ENCODE results near the gene KRTAP12-1.

KRTAP12-1 gene

DNA sequence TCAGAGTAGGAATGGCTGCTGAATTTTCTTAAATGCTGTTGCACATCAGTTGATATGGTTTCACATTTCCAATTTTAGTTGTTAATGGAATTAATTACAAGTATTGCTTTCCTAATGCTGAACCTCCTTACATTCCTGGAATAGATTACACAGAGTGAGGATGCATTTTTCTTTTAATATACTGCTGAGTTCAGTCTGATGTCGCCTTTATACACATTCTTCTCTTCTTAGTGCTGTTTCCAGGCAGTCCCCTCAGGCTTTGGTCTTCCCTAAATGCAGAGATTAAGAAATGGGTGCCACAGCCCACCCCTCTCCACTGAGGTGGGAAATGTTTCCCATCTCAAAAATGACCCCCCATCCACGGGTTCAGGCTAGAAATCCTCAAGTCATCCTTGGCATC, 36.1 kb upstream of the KRTAP12-1 start:
- H3K36me3 Mint-ChIP-seq (ENCODE audit: low read depth), result peaks cover 3% of the 10 kb centered on the region
- peaks cover 88% of the 10 kb centered on the region for H3K27me3 Mint-ChIP-seq (ENCODE audit: low read depth)
- no peaks in the 10 kb centered on the region for H3K9me3 Mint-ChIP-seq
- H3K4me3 Mint-ChIP-seq, result no peak overlapping the region
- H3K27ac Mint-ChIP-seq, result no peak overlapping the region
- H3K4me1 Mint-ChIP-seq (ENCODE audit: low read depth), result peaks cover 10% of the 10 kb centered on the region

DNA sequence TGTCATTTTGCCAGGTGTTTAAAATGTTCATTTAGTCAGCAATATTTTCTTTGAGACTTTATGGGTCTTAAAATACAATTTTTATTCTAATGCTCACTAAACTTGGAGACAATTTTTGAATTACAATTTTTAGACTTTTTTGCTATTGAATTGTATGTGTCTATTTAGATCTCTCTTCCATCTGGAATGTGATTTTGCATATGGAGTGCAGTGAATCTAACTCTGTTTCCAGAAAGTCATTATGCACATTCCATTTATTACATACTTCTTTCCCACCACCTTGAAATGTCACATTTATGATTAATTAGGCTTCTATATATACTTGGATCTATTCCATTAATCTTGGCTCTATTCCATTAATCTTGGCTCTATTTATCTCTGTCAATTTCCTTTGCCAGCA, 35.0 kb upstream of the KRTAP12-1 start:
- no peak overlapping the region for H3K4me3 Mint-ChIP-seq
- H3K27ac Mint-ChIP-seq, result no peak overlapping the region
- no peaks in the 10 kb centered on the region for H3K9me3 Mint-ChIP-seq
- H3K36me3 Mint-ChIP-seq (ENCODE audit: low read depth), result peaks cover 3% of the 10 kb centered on the region
- peaks cover 6% of the 10 kb centered on the region for H3K4me1 Mint-ChIP-seq (ENCODE audit: low read depth)
- peaks cover 89% of the 10 kb centered on the region for H3K27me3 Mint-ChIP-seq (ENCODE audit: low read depth)

DNA sequence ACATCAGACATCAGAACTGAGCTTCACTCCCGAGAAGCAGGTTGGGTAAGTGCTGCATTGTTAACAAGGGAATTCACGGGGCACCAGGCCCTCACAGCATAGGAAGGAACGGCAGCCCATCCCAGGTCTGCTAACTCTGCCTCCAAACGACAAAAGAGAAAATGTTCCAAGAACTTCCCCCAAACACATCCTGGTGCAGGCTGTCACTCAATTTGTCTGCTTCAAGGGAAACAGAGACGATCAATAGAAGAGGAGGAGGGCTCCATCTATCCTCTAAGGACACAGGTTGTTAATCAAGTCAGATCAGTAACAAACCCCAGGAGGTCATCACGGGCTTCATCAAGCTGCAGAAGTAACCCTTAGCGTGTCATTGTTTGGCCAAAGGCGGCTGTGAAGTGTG, 32.9 kb upstream of the KRTAP12-1 start:
- Mint-ChIP-seq H3K9me3 (no peaks in the 10 kb centered on the region), H3K27ac (no peak overlapping the region), H3K4me3 (no peak overlapping the region), H3K4me1 (ENCODE audit: low read depth) (peaks cover 11% of the 10 kb centered on the region), H3K27me3 (ENCODE audit: low read depth) (peaks cover 91% of the 10 kb centered on the region), H3K36me3 (ENCODE audit: low read depth) (peaks cover 3% of the 10 kb centered on the region)

DNA sequence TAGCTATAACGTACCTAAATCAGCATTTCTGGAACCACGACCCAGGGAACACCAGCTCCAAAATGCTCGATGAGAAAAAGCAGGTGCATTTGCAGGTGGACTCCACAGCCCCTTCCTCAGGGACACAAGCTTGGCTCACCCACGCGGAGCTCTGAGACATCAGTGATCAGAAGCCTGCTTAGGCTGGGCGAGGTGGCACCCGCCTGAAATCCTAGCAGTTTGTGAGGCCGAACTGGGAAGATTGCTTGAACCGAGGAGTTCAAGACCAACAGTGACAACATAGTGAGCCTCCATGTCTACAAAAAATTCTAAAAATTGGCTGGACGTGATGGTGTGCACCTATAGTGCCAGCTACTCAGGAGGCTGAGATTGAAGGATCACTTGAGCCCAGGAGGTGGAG, 31.9 kb upstream of the KRTAP12-1 start:
- Mint-ChIP-seq H3K27me3 (ENCODE audit: low read depth) (peaks cover 91% of the 10 kb centered on the region), H3K4me3 (no peak overlapping the region)

DNA sequence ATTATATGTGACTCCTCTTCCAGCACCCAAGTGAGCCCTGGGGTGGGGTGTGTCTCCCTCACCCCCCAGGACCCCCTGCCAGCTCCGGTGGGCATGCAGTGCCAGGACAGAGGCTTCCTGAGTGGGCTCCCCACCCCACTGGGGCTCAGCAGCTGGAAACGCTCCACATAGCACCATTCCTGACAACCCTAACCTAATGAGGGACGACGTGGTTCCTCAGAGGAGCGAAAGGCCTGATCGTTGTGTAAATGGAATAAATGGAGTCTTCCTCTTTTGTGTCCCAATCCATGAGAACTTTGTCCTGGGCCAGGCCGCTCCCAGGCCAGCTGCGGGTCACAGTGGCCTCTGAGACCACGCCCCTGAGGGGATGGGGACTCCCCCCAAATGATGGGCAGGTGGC, 31.2 kb upstream of the KRTAP12-1 start:
- peaks cover 16% of the 10 kb centered on the region for H3K4me1 Mint-ChIP-seq (ENCODE audit: low read depth)
- no peaks in the 10 kb centered on the region for H3K9me3 Mint-ChIP-seq
- no peak overlapping the region for H3K4me3 Mint-ChIP-seq
- H3K27me3 Mint-ChIP-seq (ENCODE audit: low read depth), result peaks cover 91% of the 10 kb centered on the region
- H3K27ac Mint-ChIP-seq, result no peak overlapping the region
- peaks cover 3% of the 10 kb centered on the region for H3K36me3 Mint-ChIP-seq (ENCODE audit: low read depth)

More for the DNA sequence above, 31.9 kb upstream of the KRTAP12-1 start:
- H3K27ac Mint-ChIP-seq, result no peak overlapping the region
- no peaks in the 10 kb centered on the region for H3K9me3 Mint-ChIP-seq
- peaks cover 3% of the 10 kb centered on the region for H3K36me3 Mint-ChIP-seq (ENCODE audit: low read depth)
- H3K4me1 Mint-ChIP-seq (ENCODE audit: low read depth), result peaks cover 16% of the 10 kb centered on the region

DNA sequence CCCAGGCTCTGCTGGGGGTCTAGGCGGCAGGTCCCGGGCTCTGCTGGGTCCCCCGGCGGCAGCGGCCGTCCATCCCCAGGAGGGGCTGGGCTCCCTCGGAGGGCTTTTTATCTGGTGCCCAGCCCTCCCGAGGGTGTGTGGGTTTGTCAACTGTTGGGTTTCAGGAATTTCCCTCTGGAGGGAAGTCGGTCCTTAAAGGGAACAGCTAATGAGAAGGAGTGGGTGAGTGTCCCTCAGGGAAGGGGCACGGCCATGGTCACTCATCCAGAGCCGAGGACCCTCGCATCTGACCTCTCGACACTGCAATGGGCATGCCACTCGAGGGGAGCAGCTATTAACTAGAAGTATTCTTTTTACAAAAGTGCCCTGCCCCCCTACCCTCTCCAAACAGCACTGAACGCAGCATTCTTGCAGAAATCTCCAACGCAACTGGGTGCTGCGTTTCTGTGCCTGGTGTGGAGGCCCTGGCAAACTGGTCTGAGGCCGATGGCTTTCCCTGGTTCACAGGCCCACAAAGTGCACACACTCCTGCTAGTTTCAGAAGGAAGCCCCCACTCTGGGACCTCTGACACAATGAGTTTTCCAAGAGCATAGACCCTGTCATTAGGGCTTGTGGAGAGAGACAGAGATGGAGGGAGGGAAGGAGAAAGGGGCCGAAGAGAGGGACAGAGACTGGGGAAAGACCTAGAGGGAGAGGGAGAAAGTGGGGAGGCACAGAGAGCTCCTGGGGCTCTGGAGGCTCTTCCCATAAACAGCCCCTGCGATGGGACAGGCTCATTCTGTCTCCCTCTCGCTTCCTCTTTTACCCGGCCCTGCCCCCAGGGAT, 30.5 kb upstream of the KRTAP12-1 start:
- H3K27ac Mint-ChIP-seq, result no peak overlapping the region
- peaks cover 16% of the 10 kb centered on the region for H3K4me1 Mint-ChIP-seq (ENCODE audit: low read depth)
- H3K4me3 Mint-ChIP-seq, result no peak overlapping the region
- peaks cover 3% of the 10 kb centered on the region for H3K36me3 Mint-ChIP-seq (ENCODE audit: low read depth)
- peaks cover 91% of the 10 kb centered on the region for H3K27me3 Mint-ChIP-seq (ENCODE audit: low read depth)
- no peaks in the 10 kb centered on the region for H3K9me3 Mint-ChIP-seq

DNA sequence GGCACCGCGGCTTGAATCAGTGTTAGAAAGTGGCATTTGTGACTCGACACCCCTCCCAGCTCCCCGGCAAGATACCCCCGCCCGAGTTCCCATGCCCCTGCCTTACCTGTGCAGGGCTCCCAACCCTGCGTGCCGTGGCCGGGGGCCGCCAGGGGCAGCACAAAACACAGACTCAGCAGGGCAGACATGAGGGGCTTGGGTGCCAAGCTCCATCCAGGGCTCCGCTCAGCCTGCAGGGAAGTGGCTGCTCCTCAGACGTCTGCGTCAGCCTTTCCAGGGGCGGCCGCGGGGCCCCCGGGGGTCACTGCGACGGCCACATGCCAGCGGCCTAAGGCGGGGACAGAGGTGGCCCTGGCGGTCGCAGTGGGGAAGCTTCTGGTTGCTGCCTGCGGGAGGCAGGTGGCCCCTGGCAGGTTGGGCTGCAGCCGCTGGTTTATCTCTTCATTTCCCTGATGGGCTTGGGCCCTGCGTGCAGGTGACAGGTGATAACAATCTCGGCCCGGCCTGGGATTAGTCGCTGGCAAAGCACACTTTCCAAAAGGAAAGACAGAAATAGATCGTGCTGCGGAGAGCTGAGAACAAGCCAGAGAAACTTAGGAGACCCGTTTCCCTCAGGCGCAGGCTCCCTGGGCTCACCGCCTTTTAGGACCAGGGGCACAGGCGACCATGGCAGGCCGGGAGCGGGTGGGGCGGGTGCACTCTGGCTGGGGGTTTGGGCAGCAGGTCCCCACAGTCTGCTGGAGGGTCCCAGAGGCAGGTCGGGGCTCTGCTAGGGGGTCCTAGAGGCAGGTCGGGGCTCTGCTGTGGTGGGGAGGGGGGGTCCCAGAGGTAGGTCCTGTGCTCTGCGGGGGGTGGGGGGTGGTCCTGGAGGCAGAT, 29.6 kb upstream of the KRTAP12-1 start, which contains the start of gene TSPEAR:
TSS of gene TSPEAR (minus strand) at position 246 of the 876 bp plus-strand sequence. CDS start at position 188, 58 bp downstream.
- Mint-ChIP-seq H3K4me3 (no peak within 1 kb of the TSS), H3K4me1 (ENCODE audit: low read depth) (peaks cover 16% of the 10 kb centered on the region), H3K9me3 (no peaks in the 10 kb centered on the region)

DNA sequence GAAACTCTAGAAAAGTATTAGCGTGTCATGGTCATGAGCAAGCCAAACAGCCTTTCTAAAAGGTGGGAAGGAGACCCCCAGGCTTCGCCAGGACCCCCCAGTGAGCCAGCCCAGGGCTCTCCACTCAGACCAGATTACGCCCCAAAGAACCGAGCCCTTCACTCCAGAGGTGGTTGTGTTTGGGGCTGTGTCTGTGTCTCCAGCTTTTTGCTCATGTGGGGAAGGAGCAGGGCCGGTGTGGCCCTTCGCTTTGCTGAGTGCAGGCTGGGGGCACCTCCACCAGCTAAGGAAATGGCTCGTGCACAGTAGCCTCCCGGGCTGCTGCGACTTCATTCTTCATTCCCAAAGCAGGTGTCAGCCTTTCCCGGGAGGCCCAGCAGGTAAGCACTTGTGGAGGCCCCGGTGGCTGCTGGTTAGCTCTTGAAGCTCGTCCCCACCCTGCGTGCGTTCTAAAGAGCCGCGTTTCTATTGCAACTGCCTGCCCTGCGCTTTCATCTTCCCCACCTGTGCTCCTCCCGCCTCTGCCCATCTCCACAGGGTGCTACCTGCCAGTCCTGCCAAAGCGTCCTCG, 28.9 kb upstream of the KRTAP12-1 start:
- H3K9me3 Mint-ChIP-seq, result peaks cover 3% of the 10 kb centered on the region
- H3K27me3 Mint-ChIP-seq (ENCODE audit: low read depth), result peaks cover 92% of the 10 kb centered on the region
- H3K27ac Mint-ChIP-seq, result no peak overlapping the region
- no peak overlapping the region for H3K4me3 Mint-ChIP-seq
- peaks cover 4% of the 10 kb centered on the region for H3K36me3 Mint-ChIP-seq (ENCODE audit: low read depth)
- peaks cover 17% of the 10 kb centered on the region for H3K4me1 Mint-ChIP-seq (ENCODE audit: low read depth)

More for the DNA sequence above, 29.6 kb upstream of the KRTAP12-1 start, which contains the start of gene TSPEAR:
- H3K27me3 Mint-ChIP-seq (ENCODE audit: low read depth), result peaks cover 92% of the 10 kb centered on the region
- peaks cover 3% of the 10 kb centered on the region for H3K36me3 Mint-ChIP-seq (ENCODE audit: low read depth)
- H3K27ac Mint-ChIP-seq, result no peak within 1 kb of the TSS

DNA sequence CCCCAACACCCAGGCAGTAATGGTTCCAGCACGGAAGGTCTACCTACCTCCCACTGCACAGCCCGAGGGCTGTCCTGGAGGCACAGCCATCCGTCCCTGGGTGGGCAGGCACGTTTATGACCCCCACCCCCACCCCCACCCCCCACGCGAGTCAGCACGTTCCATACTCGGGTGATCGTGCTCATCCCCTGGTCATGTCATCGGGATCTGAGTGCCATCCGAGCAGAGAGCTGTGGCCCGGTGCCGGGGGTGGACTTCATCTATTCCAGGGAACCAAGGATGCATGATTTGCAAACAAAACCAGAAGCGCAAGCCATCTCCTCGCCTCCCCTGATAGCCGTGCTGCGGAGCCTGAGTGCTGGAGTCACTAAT, 28.3 kb upstream of the KRTAP12-1 start:
- H3K4me1 Mint-ChIP-seq (ENCODE audit: low read depth), result peaks cover 18% of the 10 kb centered on the region
- peaks cover 6% of the 10 kb centered on the region for H3K9me3 Mint-ChIP-seq
- H3K36me3 Mint-ChIP-seq (ENCODE audit: low read depth), result peaks cover 4% of the 10 kb centered on the region
- no peak overlapping the region for H3K27ac Mint-ChIP-seq
- H3K4me3 Mint-ChIP-seq, result no peak overlapping the region
- peaks cover 92% of the 10 kb centered on the region for H3K27me3 Mint-ChIP-seq (ENCODE audit: low read depth)

DNA sequence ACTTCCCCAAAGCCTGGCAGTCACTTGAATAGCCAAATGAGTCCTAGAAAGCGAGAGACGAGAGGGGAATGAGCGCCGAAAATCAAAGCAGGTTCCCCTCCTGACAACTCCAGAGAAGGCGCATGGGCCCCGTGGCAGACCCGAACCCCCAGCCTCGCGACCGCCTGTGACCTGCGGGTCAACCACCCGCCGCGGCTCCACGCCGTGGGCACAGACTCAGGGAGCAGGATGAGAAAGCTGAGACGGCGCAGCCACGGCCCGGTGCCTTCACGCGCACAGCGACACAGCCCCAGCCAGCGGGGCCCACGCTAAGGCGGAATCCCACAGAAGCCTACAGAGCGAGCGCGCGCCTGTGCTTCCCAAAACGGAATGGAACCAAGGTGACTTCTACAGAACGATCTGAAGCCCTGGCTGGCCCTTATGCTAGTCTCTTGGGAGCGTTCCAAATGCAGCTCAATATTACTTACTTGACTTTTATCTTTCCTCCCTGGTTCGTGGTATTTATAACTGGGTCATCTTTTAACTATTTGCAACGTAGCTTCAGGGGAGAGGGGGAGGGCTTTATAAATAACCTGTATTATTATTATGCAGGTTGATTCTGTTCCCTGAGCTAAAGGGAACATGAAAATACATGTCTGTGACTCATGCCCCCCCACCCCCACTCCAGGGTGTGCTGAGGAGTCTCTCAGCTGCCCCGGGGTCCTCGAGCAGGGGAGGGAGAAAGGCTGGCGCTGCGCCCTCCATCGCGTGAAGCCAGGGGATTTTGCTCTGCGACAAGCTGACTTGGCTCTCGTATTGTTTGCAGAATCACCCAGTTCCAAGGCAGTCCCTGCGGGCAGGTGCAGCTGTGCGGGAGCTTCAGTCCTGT, 27.7 kb upstream of the KRTAP12-1 start:
- H3K27ac Mint-ChIP-seq, result no peak overlapping the region
- peaks cover 92% of the 10 kb centered on the region for H3K27me3 Mint-ChIP-seq (ENCODE audit: low read depth)
- H3K9me3 Mint-ChIP-seq, result peaks cover 6% of the 10 kb centered on the region
- H3K4me1 Mint-ChIP-seq (ENCODE audit: low read depth), result peaks cover 12% of the 10 kb centered on the region
- H3K36me3 Mint-ChIP-seq (ENCODE audit: low read depth), result peaks cover 7% of the 10 kb centered on the region
- no peak overlapping the region for H3K4me3 Mint-ChIP-seq

DNA sequence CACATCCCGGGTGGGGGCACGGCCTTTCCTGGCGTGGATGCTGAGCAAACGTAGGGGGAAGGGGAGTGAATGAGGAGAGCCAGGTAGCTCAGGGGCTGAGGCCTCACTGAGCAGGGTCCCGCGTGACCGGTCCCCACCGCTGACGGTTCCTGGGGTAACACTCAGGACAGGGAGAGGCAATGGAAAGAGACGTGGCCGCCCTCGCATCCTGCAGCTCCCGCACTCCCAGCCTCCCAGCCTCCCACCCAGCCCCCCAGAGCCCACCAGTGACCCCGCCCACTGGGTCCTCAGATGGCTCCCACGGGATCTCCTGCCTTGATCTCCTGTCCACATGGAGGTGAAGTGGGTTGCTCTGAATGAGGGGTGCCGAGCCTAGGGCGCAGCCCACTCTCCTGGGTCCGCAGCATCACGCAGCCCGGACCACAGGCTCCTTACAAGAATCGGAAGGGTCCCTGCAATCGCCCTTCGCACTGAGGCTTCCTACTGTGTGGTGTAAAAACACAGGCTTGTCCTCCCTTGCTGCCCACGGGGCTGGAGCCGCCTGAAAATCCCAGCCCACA, 27.0 kb upstream of the KRTAP12-1 start:
- Mint-ChIP-seq H3K4me1 (ENCODE audit: low read depth) (peaks cover 11% of the 10 kb centered on the region), H3K36me3 (ENCODE audit: low read depth) (peaks cover 7% of the 10 kb centered on the region), H3K9me3 (peaks cover 6% of the 10 kb centered on the region), H3K4me3 (no peak overlapping the region), H3K27me3 (ENCODE audit: low read depth) (peaks cover 91% of the 10 kb centered on the region), H3K27ac (no peak overlapping the region)

DNA sequence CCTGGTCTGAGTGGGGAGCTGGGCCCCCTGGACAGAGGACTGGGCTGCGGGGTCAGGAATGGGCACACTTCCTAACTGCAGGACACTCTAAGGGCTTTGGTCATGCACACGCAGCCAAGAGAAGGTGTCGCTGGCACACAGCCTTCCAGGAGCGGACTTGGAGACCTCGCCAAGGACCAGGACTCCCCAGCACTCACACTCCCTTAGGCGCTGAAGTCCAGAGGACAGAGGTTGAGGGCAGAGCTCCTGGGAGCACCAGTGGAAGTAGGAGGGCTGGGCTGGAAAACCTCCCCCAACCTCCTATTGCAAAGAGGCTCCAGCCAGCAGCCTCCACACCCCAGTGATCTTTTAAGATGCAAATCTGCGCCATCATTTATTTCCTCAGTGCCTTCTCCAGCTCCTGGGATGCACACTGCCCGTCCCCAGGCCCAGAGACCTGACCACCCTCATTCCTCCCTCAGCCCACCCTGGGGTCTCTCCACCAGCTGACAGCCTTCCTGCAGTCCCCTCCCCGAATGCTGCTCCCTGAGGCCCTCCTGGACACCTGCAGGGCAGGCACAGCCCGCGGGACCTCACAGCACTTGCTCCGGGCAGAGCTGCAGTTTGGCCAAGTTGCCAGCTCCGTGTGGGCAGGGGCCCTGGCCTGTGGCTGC, 26.4 kb upstream of the KRTAP12-1 start:
- Mint-ChIP-seq H3K9me3 (peaks cover 6% of the 10 kb centered on the region), H3K27ac (no peak overlapping the region), H3K4me3 (no peak overlapping the region), H3K27me3 (ENCODE audit: low read depth) (peaks cover 88% of the 10 kb centered on the region), H3K36me3 (ENCODE audit: low read depth) (peaks cover 7% of the 10 kb centered on the region), H3K4me1 (ENCODE audit: low read depth) (peaks cover 11% of the 10 kb centered on the region)
